Measurements from ENCODE around the gene VWA3B. TPM values are rescaled to one million over a fixed set of nuclear protein-coding genes. Genes with fewer than 3 reads are reported as not detected.

The VWA3B gene
- total RNA-seq, 1 experiment from 2014 or later = not detected

DNA sequence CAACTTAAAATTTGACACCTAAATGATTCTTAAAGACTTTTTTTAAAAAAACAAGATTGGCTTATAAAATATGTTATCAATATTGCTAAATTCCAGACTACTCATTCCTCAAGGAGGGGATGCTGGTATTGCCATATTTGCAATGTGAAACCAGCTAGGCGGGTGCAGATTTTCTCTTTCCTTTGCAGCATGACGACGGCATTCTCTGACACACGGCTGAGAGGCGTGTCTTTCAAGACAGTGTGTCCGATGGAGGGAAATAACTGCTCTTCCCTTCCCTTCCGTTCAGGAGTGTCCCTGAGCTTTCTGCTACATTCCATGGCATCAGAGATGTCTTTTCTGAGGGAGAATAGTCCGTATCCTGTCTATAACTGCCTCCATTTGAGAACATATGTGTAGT lies 221.1 kb downstream of the VWA3B start:
- Histone ChIP-seq H3K27me3 (replicated peaks; ENCODE audit: insufficient read depth, low read depth, low read length, poor library complexity) (peaks cover 81% of the 10 kb centered on the region), H3K9me3 (ENCODE audit: low read depth, low read length, poor library complexity, severe bottlenecking) (no peaks in the 10 kb centered on the region), H3K27ac (ENCODE audit: low read depth, low read length, poor library complexity, severe bottlenecking) (no peak overlapping the region), H3K4me1 (ENCODE audit: insufficient read depth, low read length, poor library complexity, severe bottlenecking) (no peaks in the 10 kb centered on the region), H3K4me3 (ENCODE audit: low read depth, low read length, poor library complexity, severe bottlenecking) (no peak overlapping the region), H3K36me3 (ENCODE audit: insufficient read depth, low read length, poor library complexity, severe bottlenecking) (no peaks in the 10 kb centered on the region)
- TF ChIP-seq EZH2 (IDR thresholded peaks at IDR 0.05; ENCODE audit: borderline replicate concordance, low read depth, low read length, poor library complexity, severe bottlenecking) = no peak
- TF ChIP-seq, protein P1, sequence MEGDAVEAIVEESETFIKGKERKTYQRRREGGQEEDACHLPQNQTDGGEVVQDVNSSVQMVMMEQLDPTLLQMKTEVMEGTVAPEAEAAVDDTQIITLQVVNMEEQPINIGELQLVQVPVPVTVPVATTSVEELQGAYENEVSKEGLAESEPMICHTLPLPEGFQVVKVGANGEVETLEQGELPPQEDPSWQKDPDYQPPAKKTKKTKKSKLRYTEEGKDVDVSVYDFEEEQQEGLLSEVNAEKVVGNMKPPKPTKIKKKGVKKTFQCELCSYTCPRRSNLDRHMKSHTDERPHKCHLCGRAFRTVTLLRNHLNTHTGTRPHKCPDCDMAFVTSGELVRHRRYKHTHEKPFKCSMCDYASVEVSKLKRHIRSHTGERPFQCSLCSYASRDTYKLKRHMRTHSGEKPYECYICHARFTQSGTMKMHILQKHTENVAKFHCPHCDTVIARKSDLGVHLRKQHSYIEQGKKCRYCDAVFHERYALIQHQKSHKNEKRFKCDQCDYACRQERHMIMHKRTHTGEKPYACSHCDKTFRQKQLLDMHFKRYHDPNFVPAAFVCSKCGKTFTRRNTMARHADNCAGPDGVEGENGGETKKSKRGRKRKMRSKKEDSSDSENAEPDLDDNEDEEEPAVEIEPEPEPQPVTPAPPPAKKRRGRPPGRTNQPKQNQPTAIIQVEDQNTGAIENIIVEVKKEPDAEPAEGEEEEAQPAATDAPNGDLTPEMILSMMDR (conservative IDR thresholded peaks at IDR 0.05; ENCODE audit: low read depth, low read length) = no peak
- no TSS peak for BruUV-seq (replicated peaks)
- intact Hi-C loops (cut with micrococcal nuclease; ENCODE audit: unreplicated experiment) = no loop called here
- CTCF ChIA-PET = no interaction called here
- POLR2A ChIA-PET (ENCODE audit: low non-redundant PET) = no interaction called here
- no peak for DNase-seq (ENCODE audit: low spot score)

DNA sequence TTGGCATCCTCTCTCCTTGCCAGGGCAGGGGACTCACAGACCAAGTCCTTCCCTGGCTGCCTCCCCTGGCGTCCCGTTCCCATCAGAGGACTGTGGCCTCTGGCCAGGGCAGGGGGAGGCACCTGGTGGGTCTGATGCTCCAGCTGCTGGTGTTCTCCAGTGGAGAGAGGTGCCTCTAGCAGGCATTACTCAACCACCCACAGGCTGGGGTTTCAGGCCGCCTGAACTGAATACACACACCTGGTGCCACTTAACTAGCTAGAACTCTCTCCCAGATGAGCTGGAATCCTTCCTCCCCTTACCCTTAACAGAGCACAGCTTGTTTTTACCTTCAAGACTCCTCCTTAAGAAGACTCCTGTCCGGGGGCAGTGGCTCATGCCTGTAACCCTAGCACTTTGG lies 221.6 kb downstream of the VWA3B start:
- H3K27me3 ChIP-seq (replicated peaks; ENCODE audit: insufficient read depth, low read depth, low read length, poor library complexity) = peaks cover 81% of the 10 kb centered on the region
- TF ChIP-seq EZH2 (IDR thresholded peaks at IDR 0.05; ENCODE audit: borderline replicate concordance, low read depth, low read length, poor library complexity, severe bottlenecking) = no peak
- TF ChIP-seq, protein P1 (conservative IDR thresholded peaks at IDR 0.05; ENCODE audit: low read depth, low read length) = no peak
- no peaks in the 10 kb centered on the region for H3K4me1 ChIP-seq (ENCODE audit: insufficient read depth, low read length, poor library complexity, severe bottlenecking)
- no TSS peak for BruUV-seq (replicated peaks)
- no peak overlapping the region for H3K27ac ChIP-seq (ENCODE audit: low read depth, low read length, poor library complexity, severe bottlenecking)
- CTCF ChIA-PET = no interaction called here
- no peak overlapping the region for H3K4me3 ChIP-seq (ENCODE audit: low read depth, low read length, poor library complexity, severe bottlenecking)
- POLR2A ChIA-PET (ENCODE audit: low non-redundant PET) = no interaction called here
- H3K36me3 ChIP-seq (ENCODE audit: insufficient read depth, low read length, poor library complexity, severe bottlenecking) = no peaks in the 10 kb centered on the region
- H3K9me3 ChIP-seq (ENCODE audit: low read depth, low read length, poor library complexity, severe bottlenecking) = no peaks in the 10 kb centered on the region
- no peak for DNase-seq (ENCODE audit: low spot score)
- intact Hi-C loops (cut with micrococcal nuclease; ENCODE audit: unreplicated experiment) = no loop called here

DNA sequence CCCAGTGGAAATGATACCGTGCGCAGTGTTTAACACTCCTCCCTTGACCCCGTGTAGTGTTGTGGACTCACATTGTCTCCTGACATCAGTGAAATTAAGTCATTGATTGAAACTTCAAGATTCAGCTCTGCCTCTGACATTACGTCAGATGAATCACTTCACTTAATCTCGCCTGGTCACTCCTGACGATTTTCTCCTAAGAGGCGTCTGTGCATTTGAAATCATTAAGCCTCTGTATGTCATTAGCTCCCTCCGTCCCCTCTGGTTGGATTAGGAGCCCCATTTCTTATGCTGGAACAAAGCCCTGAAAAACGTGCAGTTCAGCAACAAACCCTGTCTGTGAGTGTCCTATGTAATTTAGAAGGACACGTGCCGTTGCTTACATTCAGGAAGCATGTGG lies 222.6 kb downstream of the VWA3B start:
- Histone ChIP-seq H3K9me3 (ENCODE audit: low read depth, low read length, poor library complexity, severe bottlenecking) (no peaks in the 10 kb centered on the region), H3K36me3 (ENCODE audit: insufficient read depth, low read length, poor library complexity, severe bottlenecking) (no peaks in the 10 kb centered on the region), H3K27me3 (replicated peaks; ENCODE audit: insufficient read depth, low read depth, low read length, poor library complexity) (peaks cover 75% of the 10 kb centered on the region), H3K4me3 (ENCODE audit: low read depth, low read length, poor library complexity, severe bottlenecking) (no peak overlapping the region), H3K4me1 (ENCODE audit: insufficient read depth, low read length, poor library complexity, severe bottlenecking) (no peaks in the 10 kb centered on the region), H3K27ac (ENCODE audit: low read depth, low read length, poor library complexity, severe bottlenecking) (no peak overlapping the region)
- CTCF ChIA-PET = no interaction called here
- TF ChIP-seq EZH2 (IDR thresholded peaks at IDR 0.05; ENCODE audit: borderline replicate concordance, low read depth, low read length, poor library complexity, severe bottlenecking) = no peak
- TF ChIP-seq, protein P1 (conservative IDR thresholded peaks at IDR 0.05; ENCODE audit: low read depth, low read length) = no peak
- DNase-seq (ENCODE audit: low spot score) = no peak
- intact Hi-C loops (cut with micrococcal nuclease; ENCODE audit: unreplicated experiment) = no loop called here
- POLR2A ChIA-PET (ENCODE audit: low non-redundant PET) = no interaction called here
- BruUV-seq (replicated peaks) = no TSS peak

All from A673 (cell line).